Glomerular visceral epithelial cell (primary cell): ENCODE measurements around the gene ADPGK.
"Not testable (repeated sequence)": the region's sequence is repeated elsewhere in the genome, so short reads cannot be mapped to it uniquely, and the experiment has no call there.

Experiments used
- DNase-seq: peaks from one replicate; pipeline ENCODE4 v3.0.0-alpha.2; 2016; ENCODE audit errors: extremely low spot score

The ADPGK gene

DNA sequence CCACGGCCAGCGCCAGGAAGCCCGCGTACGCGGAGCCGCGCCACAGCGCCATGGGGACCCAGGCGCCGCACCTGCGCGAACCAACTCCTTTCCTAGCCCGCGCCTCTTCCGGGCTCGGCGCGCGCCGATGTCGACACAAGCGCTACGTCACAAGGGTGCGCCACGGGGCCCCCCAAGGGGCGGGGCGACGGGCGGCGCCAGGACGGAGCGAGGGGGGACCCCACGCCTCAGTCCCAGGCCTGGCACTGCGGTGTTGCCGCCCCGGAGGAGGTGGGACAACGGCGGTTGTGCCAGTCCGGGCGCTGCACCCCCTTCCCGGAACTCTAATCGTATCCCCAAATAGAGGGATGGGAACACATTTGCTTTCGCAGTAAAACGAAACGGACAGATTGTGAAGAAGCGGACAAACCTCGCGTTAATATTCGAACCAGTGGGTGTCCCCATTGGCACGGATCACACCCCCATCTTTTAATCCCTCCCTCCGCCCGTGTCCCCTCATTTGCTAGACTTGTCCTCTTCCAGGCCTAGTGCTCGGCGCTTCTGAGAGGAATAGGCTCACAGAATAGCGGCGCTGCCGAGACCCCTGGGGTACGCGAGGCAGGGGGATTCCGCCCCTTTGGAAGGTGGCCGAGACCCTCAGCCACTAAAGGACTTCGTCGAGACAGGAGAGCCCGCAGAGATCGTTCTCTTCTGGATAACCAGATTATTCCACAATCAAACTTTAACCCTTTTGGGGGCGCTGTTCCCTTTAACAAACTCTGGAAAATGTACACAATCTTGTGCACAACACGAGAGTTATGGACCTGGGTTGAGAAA is at the start of gene ADPGK:
ADPGK (minus strand) TSS at position 119 of the 816 bp plus-strand sequence; CDS start at position 52, 67 bp downstream.
- DNase-seq, result peak; percentile 94

DNA sequence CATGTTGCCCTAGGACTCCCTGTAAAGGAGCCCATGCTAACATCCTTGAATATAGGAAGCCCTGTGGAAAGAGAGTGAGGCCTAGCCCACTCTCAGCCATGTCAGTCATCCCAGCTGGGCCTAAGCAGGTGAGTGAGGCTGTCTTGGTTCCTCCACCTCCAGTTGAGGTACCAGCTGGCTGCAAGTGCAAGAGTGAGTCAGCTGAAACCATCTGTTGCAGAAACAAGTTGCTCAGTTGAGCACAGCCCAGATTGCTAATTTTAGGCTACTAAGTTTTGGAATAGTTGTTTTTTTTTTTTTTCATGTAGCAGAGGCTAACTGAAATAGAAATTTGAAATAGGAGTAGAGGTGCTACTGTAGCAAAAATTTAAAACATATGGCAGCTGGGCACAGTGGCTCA is 43.7 kb upstream of the ADPGK start:
- DNase-seq, result no peak

DNA sequence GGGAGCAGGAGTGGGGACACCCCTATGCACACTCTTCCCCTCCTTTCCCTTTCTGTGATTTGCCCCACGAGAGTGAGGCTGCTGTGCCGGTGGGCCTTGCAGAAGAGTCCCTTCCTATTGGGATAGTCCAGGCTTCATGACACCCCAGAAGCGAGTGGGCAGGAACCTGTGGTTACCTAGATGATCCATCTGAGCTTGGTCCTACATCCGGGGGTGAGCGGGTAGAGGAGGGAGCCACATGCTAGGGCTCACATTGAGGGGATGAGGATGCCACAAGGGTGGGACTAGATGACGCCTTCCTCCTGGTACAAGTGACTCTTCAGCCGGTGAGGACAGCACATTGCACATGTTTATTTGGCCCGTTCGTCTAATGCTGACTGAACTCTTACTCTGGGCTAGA is 43.1 kb upstream of the ADPGK start:
- DNase-seq, result no peak

DNA sequence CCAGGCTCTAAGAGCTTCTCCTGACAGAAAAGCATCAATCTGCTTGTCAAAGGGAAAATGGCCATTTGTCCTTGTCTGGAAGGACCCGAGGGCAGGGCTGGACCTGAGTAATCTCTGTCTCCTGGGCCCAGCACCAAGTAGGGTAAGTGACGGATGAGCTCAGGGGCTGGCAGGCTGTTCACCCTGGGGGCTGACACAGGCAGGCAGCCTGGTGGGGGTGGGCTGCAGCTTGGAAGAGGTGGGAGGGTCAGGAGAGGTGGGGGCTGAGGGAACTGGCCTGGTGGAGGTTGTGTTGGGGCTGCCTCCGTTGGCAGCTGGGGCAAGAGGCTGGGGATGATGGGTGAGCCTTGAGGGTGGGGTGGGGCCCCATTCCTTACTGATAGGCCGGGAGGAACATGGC is 42.3 kb upstream of the ADPGK start:
- no peak for DNase-seq

DNA sequence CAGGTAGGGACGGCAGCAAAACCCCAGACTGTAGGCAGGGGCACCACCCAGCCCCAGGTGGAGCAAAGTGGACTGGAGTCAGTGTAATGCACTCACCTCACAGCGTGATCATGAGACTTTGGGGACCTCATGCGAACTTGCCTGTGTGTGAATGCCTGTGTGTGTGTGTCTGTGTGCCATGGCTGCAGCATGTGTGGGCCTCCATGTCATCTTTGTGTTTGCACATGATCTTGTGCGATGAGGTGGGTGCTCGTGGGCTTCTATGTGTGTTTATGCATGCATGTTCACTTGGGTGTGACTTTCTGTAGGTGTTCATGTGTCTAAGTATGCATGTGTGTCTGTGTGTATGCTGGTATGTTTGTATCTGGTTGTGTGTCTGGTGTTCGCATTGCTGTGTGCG is 41.2 kb upstream of the ADPGK start:
- no peak for DNase-seq

DNA sequence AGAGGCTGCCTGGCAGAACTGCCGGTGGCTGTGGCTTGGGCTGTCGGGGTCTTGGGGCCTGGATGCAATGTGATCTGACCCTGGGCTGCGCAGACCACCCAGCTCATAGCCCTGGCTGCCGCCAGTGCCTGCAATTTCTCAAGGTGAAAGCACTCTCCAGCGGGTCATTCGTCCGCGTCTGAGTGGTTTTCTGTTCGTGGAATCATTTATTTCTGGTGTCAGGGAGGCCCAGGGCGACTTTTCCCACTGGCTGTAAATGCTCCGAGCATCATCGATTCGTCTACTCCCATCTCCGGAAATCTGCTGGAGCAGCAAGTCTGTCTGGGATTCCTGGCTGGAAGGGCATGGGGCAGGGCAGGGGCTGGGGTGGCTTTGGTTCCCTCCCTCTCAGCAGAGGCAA is 40.6 kb upstream of the ADPGK start:
- DNase-seq, result no peak

DNA sequence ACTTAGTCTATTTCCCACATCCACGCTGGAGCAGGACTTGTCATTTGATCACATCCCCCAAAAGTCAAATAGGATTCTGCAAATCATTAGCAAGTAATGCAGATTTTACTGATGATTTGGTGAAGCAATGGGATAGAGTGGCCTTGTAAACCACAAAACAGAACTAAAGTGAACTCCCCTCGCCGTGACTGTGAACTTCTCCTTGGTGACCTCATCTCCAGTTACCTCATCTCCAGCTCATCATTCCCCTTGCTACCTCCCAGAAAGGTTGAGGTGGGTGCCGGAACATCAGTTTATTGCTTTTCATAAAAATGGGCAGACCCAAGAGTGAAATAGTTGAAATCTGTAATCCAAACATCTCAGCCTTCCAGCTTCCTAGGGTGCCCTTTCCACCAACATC is 36.7 kb upstream of the ADPGK start:
- no peak for DNase-seq

DNA sequence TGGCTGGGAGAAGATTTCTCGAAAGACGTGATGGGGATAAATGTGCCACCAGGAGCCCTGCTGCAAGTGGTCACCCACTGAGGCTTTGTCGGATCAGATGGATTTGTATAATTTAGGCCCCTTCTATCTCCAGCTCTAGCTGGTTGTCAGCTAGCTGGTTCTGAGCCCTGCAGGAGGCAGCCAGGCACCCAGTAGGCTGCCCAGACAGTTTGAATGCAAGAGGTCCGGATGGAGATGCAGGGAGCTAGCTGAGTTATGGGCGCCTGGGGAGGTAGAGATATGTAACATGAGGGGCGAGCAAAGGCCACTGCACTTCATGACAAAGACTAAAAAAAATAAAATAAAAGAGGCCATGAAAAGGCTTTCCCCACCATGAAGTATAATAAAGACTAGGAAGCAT is 35.1 kb upstream of the ADPGK start:
- DNase-seq, result no peak

DNA sequence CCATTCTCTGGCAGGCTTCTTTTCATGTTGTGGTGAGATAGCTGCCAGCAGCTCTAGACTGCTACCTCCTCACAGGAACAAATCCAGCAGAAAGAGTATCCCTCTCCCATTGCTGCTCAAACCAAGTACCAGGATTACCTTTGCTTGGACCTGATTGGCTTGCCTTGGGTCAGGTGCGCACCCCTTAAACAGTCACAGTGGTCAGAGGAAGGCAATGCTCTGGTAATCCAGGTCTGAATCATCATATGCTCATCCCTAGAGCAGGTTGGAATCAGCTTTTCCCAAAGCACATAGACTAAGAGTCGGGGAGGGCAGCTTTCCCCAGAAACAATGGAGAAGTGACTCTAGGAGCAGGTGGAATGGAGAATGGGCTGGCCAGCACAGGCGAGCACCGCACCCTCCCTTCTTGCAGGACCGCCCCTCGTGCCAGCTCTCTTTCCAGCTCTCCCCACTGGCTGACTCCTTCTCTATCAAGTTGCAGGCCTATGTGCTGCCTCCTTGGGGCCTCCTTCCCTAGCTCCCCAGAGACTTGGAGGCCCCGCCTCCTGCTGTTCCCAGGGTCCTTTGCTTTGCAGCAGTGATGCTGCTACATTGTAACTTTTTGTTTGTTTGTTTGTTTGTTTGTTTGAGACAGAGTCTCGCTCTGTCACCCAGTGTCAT is 29.9 kb upstream of the ADPGK start:
- no peak for DNase-seq

DNA sequence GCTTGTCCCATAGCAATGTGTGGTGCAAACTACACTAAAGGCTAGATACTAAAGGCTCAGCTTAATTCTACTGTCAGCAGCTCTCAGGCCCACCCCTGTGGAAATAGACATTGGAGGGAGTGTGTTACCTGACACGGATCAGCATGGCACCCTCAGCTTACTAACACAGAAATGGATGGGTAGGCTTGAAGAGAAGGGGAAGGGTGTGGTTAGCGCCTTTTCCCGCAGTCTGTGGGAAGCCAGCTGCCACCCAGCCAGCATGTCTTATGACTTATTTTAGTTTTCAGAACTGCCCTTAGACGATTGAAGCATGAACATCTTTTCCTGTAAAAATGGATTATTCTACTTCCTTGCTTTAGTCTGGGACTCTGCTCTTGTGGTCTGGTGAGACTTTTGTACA is 25.8 kb upstream of the ADPGK start:
- no peak for DNase-seq

DNA sequence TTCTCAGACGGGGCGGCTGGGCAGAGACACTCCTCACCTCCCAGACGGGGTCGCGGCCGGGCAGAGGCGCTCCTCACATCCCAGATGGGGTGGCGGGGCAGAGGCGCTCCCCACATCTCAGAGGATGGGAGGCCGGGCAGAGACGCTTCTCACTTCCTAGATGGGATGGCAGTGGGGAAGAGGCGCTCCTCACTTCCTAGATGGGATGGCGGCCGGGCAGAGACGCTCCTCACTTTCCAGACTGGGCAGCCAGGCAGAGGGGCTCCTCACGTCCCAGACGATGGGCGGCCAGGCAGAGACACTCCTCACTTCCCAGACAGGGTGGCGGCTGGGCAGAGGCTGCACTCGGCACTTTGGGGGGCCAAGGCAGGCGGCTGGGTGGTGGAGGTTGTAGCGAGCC is 23.8 kb upstream of the ADPGK start:
- DNase-seq, result not testable (repeated sequence)

DNA sequence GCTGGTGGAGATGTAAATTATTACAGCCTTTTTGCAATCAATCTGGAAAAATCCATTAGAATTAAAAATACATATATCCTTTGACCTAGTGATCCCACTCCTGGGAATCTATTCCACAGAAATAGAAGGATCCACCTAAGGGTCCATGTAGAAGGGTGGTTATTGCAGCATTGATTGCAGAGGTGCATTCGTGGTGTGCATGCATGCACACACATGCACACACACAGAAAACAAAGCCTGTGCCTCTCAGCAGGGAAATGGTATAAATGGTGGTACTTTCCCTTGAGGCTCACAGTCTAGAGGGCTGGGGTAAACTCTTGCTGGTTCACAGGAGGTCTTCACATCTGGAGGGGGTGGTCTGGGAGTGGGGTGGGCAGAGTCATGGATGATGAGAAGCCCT is 19.4 kb upstream of the ADPGK start:
- DNase-seq, result no peak

DNA sequence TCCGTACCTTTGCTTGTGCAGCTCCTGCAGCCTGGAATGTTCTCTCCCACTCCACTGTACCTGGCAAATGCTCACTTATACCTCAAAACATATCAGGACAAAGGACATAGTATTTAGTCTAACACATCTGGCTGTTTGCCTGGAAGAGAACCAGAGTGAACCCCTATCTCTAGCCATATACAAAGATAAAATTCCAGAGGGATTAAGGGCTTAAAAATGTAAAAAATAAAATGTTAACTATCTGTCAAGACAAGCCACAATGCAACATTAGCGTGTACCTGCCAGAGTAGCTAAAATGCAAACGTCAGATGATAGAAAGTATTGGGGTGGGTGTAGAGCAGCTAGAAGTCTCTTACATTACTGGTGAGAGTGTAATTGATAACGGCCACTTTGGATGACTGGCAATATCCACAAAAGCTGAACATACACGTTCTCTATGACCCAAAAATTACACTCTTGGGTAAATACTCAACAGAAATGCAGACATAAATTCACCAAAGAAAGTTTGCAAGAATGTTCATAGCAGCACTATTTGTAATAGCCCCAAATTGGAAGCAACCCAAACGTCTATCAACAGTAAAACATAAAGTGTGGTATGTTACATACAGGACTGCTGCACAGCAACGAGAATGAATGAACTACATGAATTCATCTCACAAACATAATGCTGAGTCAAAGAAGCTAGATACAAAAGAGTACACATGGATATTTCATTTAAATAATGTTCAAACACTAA is 18.2 kb upstream of the ADPGK start:
- no peak for DNase-seq

DNA sequence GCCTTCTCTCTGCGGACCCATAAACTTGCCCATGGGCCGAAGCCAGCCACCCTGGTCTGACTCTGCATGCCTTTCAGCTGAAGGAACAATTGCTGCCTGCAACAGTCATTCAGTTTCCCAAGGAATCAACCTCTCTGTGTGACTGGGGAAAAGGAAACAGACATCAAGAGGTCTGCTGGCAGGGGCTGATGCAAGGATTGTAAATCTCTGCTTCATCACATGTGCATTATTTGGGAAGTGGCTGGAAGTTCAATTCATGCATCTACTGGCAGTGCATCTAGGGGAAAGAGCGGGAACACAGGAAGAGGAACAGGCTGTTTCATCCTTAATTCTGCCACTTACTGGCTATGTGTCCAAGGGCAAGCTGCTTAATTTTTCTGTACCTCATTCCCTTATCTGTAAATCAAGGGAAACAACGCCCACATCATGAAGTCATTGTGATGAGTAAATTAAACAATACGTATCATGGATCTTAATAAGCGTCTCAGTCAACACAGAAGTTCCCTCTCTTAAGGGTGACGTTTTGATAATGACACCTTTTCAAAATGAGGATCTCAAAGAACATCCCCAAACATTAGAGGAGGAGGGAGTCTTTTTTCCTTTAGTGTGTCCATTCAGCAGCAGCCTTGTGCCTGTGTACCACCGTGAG is 17.4 kb upstream of the ADPGK start:
- no peak for DNase-seq

DNA sequence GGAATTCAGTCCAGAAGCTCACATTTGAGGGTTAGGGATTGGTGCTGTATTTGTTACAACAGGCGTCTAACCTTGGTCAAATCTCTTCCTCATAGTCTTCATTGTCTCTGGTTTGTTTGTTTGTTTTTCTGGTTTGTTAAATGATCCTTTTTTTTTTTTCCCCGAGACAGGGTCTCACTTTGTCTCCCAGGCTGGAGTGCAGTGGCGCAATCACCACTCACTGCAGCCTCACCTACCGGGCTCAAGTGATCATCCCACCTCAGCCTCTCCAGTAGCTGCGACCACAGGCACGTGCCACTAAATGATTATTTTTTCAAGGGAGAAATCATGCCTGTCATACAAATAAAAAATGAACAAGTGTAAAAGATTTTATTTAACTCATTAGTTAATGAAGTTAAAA is 14.3 kb upstream of the ADPGK start:
- DNase-seq, result no peak

DNA sequence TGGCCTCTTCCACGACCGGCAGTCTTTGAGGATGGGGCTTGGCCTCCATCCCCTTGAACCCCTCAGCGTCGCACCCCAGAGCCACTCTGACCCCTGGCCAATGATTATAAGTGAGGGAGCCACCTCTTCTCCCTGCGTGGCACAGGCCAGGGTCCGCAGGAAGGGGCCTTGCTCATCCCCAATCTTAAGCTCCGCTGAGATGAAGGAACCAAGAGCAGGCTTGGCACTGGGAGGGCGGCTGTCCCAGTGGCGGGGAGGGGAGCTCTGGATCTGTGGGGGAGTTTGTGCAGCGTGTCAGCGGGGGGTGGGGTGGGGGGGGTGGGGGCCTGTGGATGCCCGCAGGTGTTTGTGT is 13.8 kb upstream of the ADPGK start:
- DNase-seq, result no peak

DNA sequence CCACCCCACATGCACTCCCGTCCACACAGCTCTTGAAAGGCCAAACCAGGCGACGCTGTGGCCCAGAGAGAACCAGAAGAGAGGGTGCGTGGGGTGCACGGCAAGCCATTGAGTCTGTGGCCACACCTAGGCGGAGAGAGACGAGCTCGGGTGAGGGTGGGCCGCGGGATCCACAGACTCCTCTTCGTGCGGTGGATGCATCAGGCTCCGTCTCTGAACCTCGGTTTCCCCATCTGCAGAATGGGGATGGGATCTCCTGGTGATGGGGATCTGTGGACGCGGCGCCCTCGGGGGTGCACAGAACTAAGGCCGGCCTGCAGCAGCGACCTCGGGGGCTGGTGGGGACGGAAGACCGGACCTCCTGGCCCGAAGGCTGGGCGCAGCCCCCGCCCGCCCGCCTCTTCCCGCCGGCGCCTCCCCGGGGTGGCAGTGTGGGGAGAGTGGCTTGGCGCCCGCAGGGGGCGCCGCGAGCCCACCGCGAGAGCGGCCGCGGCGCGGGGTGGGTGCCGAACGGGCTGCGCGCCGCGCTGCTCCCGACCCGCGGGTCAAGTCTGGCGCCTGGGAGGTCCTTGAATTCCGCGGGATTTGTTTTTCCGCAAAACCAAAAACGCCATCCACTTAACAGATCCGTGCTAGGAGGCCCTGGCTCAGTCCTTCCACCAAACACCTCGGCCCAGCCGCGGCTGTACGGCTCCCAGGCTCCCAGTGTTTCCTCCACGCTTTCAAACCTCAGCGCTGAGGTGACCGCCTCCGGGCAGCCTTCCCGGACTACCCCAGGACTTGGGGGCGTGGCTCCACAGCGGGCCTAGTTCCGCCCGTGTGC is 13.2 kb upstream of the ADPGK start:
- DNase-seq, result peak; percentile 50

DNA sequence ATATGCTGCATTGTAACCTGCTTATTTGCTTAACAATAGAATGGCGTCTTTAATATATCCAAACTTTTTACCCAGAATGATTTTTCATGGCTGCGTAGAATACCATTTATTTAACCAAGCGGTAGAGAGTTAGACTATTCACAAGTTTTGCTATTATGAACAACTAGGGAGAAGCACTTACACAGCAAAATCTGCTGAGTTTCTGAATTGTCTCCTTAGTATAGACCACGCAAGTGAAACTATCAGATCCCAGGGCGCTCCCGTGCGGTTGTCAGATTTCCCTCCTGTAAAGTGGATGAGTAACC is 12.6 kb upstream of the ADPGK start:
- DNase-seq, result no peak

DNA sequence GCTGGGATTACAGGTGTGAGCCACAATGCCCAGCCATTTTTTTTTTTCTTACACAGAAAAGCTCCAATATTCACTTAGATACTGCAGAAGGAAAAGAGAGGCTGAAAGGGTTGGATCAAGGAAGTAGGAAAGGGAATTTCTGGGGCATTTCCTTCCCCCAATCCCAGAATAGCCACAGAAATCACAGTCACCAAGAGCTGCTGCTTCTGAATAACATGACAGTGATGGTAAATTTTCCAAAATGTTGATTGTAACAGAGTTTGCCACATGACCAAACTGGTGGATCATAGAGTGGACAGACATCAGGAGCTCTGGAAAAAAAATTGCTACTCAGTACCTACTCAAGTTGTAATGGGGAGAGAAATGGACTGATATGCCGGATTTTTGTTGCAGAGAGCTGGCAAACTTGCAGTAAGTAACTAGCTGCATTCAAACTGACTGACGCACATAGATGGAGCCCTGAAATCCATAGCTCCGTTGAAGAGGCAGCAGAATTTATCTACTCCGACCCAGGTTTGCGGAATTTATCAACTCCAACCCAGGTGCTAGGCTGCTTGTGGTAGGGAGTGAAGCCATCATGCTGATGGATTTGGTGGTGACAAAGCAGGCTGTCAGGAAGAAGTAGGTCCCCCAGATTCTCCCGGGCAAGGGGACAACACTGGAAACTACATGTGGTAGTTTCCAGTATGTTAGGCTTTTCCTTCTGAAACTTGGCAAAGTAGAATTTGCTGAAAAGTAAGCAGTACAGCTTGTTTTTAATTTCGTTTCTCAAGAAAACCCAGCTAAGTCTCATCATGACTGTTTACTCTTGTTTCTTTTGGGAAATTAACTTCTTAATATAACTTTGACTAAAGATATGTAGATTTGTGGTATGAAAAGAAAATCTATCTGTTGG is 10.5 kb upstream of the ADPGK start:
- no peak for DNase-seq

DNA sequence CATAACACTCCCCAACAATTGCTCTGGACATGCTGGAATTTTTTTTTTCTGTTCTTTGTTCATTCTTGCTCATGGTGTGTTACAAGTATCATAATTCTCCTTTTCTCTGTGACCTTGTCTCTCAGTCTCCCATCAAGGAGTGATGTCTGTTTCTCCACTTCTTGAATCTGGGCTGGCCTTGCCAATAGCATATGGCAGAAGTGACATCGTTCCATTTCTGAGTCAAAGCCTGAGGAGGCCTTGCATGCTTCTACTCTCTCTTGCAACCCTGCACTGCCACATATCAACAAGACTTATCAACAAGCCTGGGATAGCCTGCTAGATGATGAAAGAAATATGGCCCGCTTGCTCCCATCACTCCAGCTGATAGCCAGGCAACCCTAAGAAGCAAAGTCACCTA is 8.9 kb upstream of the ADPGK start:
- no peak for DNase-seq
